ENCODE measurements around the gene RBFOX2. TPM values are rescaled to one million over a fixed set of nuclear protein-coding genes. Genes with fewer than 3 reads are reported as not detected.

The RBFOX2 gene
- total RNA-seq, 2 experiments from 2014 or later, result 54.3 to 78.7 TPM

DNA sequence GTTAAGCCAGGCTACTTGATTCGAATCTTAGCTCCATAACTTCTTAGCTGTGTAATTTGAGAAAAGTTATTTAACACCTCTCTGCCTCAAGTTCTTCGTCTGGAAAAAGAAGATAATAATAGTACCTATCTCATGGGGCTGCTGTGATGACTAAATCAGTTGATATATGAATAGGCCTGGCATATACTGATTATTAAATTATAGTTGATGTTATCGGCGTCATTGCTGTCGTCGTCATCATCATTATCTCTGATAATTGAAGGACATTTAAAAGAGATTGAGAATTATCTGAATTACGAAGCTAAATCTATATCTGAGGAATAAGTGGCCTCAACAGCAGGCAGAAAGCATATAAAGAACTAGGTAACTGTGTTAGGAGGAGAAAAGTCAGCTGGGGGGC, 165.9 kb downstream of the RBFOX2 start:
- POLR2A ChIA-PET, result interaction anchor here (0.6 to 2.1 kb wide), 7 partner anchors 10 to 40 kb away, joined by 3 to 8 read pairs (median 5); no protein-coding TSS in a partner anchor
- no peak overlapping the region for H2AFZ ChIP-seq (ENCODE audit: low read length)
- no peak overlapping the region for H3K4me3 ChIP-seq (ENCODE audit: low read depth, low read length, poor library complexity, severe bottlenecking)
- peak overlapping the region; percentile 75 for H3K4me2 ChIP-seq (ENCODE audit: low read length)
- no peaks in the 10 kb centered on the region for H3K9me3 ChIP-seq (ENCODE audit: low read length)
- no peak for DNase-seq (ENCODE audit: low spot score)
- peaks cover 100% of the 10 kb centered on the region for H3K4me1 ChIP-seq (ENCODE audit: insufficient read depth, low read length, poor library complexity, severe bottlenecking)
- no peak for TF ChIP-seq EZH2phosphoT487 (IDR thresholded peaks at IDR 0.05; ENCODE audit: borderline replicate concordance, low read depth, low read length)
- TF ChIP-seq, protein P1, sequence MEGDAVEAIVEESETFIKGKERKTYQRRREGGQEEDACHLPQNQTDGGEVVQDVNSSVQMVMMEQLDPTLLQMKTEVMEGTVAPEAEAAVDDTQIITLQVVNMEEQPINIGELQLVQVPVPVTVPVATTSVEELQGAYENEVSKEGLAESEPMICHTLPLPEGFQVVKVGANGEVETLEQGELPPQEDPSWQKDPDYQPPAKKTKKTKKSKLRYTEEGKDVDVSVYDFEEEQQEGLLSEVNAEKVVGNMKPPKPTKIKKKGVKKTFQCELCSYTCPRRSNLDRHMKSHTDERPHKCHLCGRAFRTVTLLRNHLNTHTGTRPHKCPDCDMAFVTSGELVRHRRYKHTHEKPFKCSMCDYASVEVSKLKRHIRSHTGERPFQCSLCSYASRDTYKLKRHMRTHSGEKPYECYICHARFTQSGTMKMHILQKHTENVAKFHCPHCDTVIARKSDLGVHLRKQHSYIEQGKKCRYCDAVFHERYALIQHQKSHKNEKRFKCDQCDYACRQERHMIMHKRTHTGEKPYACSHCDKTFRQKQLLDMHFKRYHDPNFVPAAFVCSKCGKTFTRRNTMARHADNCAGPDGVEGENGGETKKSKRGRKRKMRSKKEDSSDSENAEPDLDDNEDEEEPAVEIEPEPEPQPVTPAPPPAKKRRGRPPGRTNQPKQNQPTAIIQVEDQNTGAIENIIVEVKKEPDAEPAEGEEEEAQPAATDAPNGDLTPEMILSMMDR (conservative IDR thresholded peaks at IDR 0.05; ENCODE audit: low read length), result no peak
- H3K9me2 ChIP-seq (ENCODE audit: insufficient read depth, low read length), result no peaks in the 10 kb centered on the region
- no TSS peak for BruUV-seq (replicated peaks)
- CTCF ChIA-PET (ENCODE audit: unreplicated experiment), result no interaction called here
- H3K27ac ChIP-seq (ENCODE audit: low read depth, low read length, poor library complexity, severe bottlenecking), result peak overlapping the region; percentile 99
- intact Hi-C loops (cut with micrococcal nuclease; ENCODE audit: unreplicated experiment), result loop anchor here (10.0 kb wide), 1 partner anchor 152 kb away; no protein-coding TSS in a partner anchor
- H4K20me1 ChIP-seq (ENCODE audit: insufficient read depth, low read length), result no peaks in the 10 kb centered on the region
- peaks cover 8% of the 10 kb centered on the region for H3K36me3 ChIP-seq (ENCODE audit: insufficient read depth, low read length)
- H3K79me2 ChIP-seq (ENCODE audit: insufficient read depth, low read depth, low read length), result peaks cover 92% of the 10 kb centered on the region

GRCh38 chr22:35861451-35861850, 167.2 kb downstream of the RBFOX2 start:
- Histone ChIP-seq H3K79me2 (ENCODE audit: insufficient read depth, low read depth, low read length) (peaks cover 91% of the 10 kb centered on the region), H3K36me3 (ENCODE audit: insufficient read depth, low read length) (peaks cover 8% of the 10 kb centered on the region), H3K4me3 (ENCODE audit: low read depth, low read length, poor library complexity, severe bottlenecking) (peak overlapping the region; percentile 47), H3K27ac (ENCODE audit: low read depth, low read length, poor library complexity, severe bottlenecking) (peak overlapping the region; percentile 99), H3K9me3 (ENCODE audit: low read length) (no peaks in the 10 kb centered on the region), H3K4me2 (ENCODE audit: low read length) (peak overlapping the region; percentile 75), H3K9me2 (ENCODE audit: insufficient read depth, low read length) (no peaks in the 10 kb centered on the region), H2AFZ (ENCODE audit: low read length) (no peak overlapping the region), H4K20me1 (ENCODE audit: insufficient read depth, low read length) (no peaks in the 10 kb centered on the region), H3K4me1 (ENCODE audit: insufficient read depth, low read length, poor library complexity, severe bottlenecking) (peaks cover 100% of the 10 kb centered on the region)
- no peak for TF ChIP-seq EZH2phosphoT487 (IDR thresholded peaks at IDR 0.05; ENCODE audit: borderline replicate concordance, low read depth, low read length)
- TF ChIP-seq, protein P1 (conservative IDR thresholded peaks at IDR 0.05; ENCODE audit: low read length), result no peak
- intact Hi-C loops (cut with micrococcal nuclease; ENCODE audit: unreplicated experiment), result loop anchor here (1.0 to 10.0 kb wide), 4 partner anchors 43 to 153 kb away; no protein-coding TSS in a partner anchor
- BruUV-seq (replicated peaks), result no TSS peak
- POLR2A ChIA-PET, result interaction anchor here (0.7 to 1.0 kb wide), 5 partner anchors 10 to 199 kb away, joined by 3 to 6 read pairs (median 3); no protein-coding TSS in a partner anchor
- CTCF ChIA-PET (ENCODE audit: unreplicated experiment), result no interaction called here
- DNase-seq (ENCODE audit: low spot score), result peak; percentile 84

DNA sequence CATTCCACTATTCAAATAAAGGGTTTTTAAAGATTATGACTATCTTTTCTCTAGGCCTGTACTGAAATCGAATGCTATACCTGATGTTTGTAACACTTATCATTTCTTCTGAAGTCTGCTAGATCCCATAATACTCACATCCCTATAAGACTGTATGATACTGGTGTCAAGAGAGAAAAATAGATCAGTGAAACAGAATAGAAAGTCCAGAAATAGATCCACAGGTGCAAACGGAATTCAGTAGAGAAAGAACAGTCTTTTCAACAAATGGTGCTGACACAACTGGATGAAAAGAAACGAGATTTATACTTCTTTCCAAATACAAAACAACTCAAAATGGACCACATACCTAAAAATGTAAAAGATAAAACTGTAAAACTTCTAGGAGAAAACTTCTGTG, 167.8 kb downstream of the RBFOX2 start:
- H3K79me2 ChIP-seq (ENCODE audit: insufficient read depth, low read depth, low read length), result peaks cover 91% of the 10 kb centered on the region

More for the DNA sequence above, 167.8 kb downstream of the RBFOX2 start:
- POLR2A ChIA-PET, result interaction anchor here (0.7 to 1.0 kb wide), 7 partner anchors 11 to 198 kb away, joined by 3 to 6 read pairs (median 3); no protein-coding TSS in a partner anchor
- peak; percentile 88 for DNase-seq (ENCODE audit: low spot score)
- Histone ChIP-seq H3K4me1 (ENCODE audit: insufficient read depth, low read length, poor library complexity, severe bottlenecking) (peaks cover 100% of the 10 kb centered on the region), H3K36me3 (ENCODE audit: insufficient read depth, low read length) (peaks cover 8% of the 10 kb centered on the region), H3K4me3 (ENCODE audit: low read depth, low read length, poor library complexity, severe bottlenecking) (peak overlapping the region; percentile 47), H4K20me1 (ENCODE audit: insufficient read depth, low read length) (no peaks in the 10 kb centered on the region), H3K4me2 (ENCODE audit: low read length) (peak overlapping the region; percentile 75), H2AFZ (ENCODE audit: low read length) (no peak overlapping the region), H3K27ac (ENCODE audit: low read depth, low read length, poor library complexity, severe bottlenecking) (peak overlapping the region; percentile 99), H3K9me2 (ENCODE audit: insufficient read depth, low read length) (no peaks in the 10 kb centered on the region), H3K9me3 (ENCODE audit: low read length) (no peaks in the 10 kb centered on the region)
- intact Hi-C loops (cut with micrococcal nuclease; ENCODE audit: unreplicated experiment), result loop anchor here (1.0 to 10.0 kb wide), 4 partner anchors 44 to 154 kb away; no protein-coding TSS in a partner anchor
- no TSS peak for BruUV-seq (replicated peaks)
- CTCF ChIA-PET (ENCODE audit: unreplicated experiment), result no interaction called here
- TF ChIP-seq EZH2phosphoT487 (IDR thresholded peaks at IDR 0.05; ENCODE audit: borderline replicate concordance, low read depth, low read length), result no peak
- TF ChIP-seq, protein P1 (conservative IDR thresholded peaks at IDR 0.05; ENCODE audit: low read length), result no peak

Measured in OCI-LY7 (cell line).